SK-N-SH (cell line): Measurements from ENCODE around the gene TDRD10.

Source experiments
- RFX5 ChIP-seq: IDR thresholded peaks from 2 replicates; pipeline ENCODE4 v1.6.1; 2012; ENCODE audit warnings: mild to moderate bottlenecking, improper control_type of control experiment, low read length
- TAF1 ChIP-seq: IDR thresholded peaks from 2 replicates; pipeline ENCODE4 v1.6.1; 2012; ENCODE audit warnings: low read depth, mild to moderate bottlenecking, low read length, moderate library complexity, borderline replicate concordance
- TF ChIP-seq, protein P1 (sequence below): fragments of 200-600 bp; sonication (generic); IDR thresholded peaks from 2 replicates; pipeline ENCODE4 v1.6.1; 2017; ENCODE audit warnings: antibody characterized with exemption, mild to moderate bottlenecking, moderate library complexity

DNA sequence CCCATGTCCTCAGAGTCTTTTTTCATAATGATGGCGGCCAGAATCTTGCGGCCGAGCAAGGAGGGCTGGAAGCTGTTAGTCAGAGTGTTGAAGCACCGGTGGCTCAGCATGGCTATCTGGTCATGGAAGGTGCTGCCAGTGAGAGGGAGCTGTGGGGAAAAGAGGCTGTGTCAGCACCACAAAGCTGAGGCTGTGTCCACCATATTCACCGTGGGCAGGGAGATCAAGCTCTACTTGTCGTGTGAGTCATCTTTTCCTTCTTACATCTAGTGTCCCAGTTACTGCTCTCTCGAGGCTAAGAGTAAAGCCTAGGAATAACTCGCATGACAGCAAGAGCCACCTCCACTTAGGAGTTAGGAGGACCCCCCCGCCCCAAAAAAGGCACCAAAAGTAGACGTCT lies 87.8 kb downstream of the TDRD10 start:
- TF ChIP-seq TAF1 (no peak), RFX5 (no peak)
- TF ChIP-seq, protein P1, sequence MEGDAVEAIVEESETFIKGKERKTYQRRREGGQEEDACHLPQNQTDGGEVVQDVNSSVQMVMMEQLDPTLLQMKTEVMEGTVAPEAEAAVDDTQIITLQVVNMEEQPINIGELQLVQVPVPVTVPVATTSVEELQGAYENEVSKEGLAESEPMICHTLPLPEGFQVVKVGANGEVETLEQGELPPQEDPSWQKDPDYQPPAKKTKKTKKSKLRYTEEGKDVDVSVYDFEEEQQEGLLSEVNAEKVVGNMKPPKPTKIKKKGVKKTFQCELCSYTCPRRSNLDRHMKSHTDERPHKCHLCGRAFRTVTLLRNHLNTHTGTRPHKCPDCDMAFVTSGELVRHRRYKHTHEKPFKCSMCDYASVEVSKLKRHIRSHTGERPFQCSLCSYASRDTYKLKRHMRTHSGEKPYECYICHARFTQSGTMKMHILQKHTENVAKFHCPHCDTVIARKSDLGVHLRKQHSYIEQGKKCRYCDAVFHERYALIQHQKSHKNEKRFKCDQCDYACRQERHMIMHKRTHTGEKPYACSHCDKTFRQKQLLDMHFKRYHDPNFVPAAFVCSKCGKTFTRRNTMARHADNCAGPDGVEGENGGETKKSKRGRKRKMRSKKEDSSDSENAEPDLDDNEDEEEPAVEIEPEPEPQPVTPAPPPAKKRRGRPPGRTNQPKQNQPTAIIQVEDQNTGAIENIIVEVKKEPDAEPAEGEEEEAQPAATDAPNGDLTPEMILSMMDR, result no peak
